ENCODE data around the gene CNTNAP2. TPM values are rescaled to one million over a fixed set of nuclear protein-coding genes. Genes with fewer than 3 reads are reported as not detected.

Gene CNTNAP2
- total RNA-seq, 4 donors from 2014 or later = not detected

- TF ChIP-seq, protein P1, sequence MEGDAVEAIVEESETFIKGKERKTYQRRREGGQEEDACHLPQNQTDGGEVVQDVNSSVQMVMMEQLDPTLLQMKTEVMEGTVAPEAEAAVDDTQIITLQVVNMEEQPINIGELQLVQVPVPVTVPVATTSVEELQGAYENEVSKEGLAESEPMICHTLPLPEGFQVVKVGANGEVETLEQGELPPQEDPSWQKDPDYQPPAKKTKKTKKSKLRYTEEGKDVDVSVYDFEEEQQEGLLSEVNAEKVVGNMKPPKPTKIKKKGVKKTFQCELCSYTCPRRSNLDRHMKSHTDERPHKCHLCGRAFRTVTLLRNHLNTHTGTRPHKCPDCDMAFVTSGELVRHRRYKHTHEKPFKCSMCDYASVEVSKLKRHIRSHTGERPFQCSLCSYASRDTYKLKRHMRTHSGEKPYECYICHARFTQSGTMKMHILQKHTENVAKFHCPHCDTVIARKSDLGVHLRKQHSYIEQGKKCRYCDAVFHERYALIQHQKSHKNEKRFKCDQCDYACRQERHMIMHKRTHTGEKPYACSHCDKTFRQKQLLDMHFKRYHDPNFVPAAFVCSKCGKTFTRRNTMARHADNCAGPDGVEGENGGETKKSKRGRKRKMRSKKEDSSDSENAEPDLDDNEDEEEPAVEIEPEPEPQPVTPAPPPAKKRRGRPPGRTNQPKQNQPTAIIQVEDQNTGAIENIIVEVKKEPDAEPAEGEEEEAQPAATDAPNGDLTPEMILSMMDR (IDR thresholded peaks at IDR 0.05 in 4 of 5, conservative IDR thresholded peaks at IDR 0.05 in 1 of 5) = no peak
- no peak for TF ChIP-seq POLR2A (IDR thresholded peaks at IDR 0.05)
- no peaks in the 10 kb centered on the region for H3K9me3 ChIP-seq
- H3K36me3 ChIP-seq = no peaks in the 10 kb centered on the region
- no peaks in the 10 kb centered on the region for H3K4me1 ChIP-seq
- ATAC-seq (no peak), DNase-seq (no peak)
- no peak overlapping the region for H3K27ac ChIP-seq
- intact Hi-C loops (cut with DNase I; ENCODE audit: low total_unique reads) = no loop called here
- in situ Hi-C loops (cut with MboI; ENCODE audit: low sequenced_read_pairs in 4 of 4) = no loop called here
- no peak overlapping the region for H3K4me3 ChIP-seq
- no peaks in the 10 kb centered on the region for H3K27me3 ChIP-seq
These were observed 1462.5 kb downstream of the CNTNAP2 start for GRCh38 chr7:147579148-147579547.

DNA sequence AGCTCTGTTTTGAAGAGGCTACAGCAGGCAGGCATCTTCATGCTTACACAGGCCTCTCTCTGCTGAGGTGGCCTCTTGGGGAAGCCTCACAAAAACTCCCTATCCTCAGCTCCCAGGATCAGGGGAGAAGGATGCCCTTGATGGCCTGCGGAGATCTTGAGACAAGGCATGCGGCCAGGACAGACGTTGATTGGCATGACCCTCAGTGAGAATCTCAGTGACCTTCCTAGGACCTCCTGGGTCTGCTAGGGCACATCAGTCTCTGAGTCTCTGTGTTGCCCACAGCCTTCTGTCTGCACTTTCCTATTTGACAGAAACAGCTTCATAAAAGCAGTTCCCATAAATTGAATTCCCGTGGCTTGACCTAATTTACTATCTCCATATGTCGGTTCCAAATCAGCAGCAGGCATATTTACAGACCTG is 1468.2 kb downstream of the CNTNAP2 start:
- no peak overlapping the region for H3K27ac ChIP-seq
- in situ Hi-C loops (cut with MboI; ENCODE audit: low sequenced_read_pairs in 4 of 4) (no loop called here), intact Hi-C loops (cut with DNase I; ENCODE audit: low total_unique reads) (no loop called here)
- no peaks in the 10 kb centered on the region for H3K36me3 ChIP-seq
- ATAC-seq (no peak), DNase-seq (no peak)
- H3K4me1 ChIP-seq = no peaks in the 10 kb centered on the region
- no peaks in the 10 kb centered on the region for H3K27me3 ChIP-seq
- no peak overlapping the region for H3K4me3 ChIP-seq
- H3K9me3 ChIP-seq = no peaks in the 10 kb centered on the region
- TF ChIP-seq POLR2A (IDR thresholded peaks at IDR 0.05) = no peak
- TF ChIP-seq, protein P1 (IDR thresholded peaks at IDR 0.05 in 4 of 5, conservative IDR thresholded peaks at IDR 0.05 in 1 of 5) = no peak

DNA sequence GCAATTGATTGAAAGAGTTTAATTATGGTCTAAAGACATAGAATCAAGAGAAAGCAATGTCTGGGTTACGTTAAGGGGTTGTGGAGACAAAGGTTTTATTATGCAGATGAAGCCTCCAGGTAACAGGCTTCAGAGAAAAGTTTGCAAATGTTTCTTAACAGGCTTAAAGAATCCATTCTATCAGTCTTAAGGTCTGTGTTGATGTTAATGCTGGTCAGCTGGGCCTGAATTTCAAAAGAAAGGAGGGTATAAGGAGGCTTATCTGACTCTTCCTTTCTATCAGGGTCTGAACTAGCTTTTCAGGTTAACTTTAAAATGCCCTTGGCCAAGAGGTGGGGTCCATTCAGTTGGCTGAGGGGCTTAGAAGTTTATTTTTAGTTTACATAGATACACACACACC is 1469.5 kb downstream of the CNTNAP2 start:
- H3K4me1 ChIP-seq = no peaks in the 10 kb centered on the region
- no peak overlapping the region for H3K4me3 ChIP-seq
- H3K27me3 ChIP-seq = no peaks in the 10 kb centered on the region
- H3K36me3 ChIP-seq = no peaks in the 10 kb centered on the region
- H3K9me3 ChIP-seq = no peaks in the 10 kb centered on the region
- ATAC-seq (no peak), DNase-seq (no peak)
- intact Hi-C loops (cut with DNase I; ENCODE audit: low total_unique reads) = no loop called here
- H3K27ac ChIP-seq = no peak overlapping the region
- TF ChIP-seq, protein P1 (IDR thresholded peaks at IDR 0.05 in 4 of 5, conservative IDR thresholded peaks at IDR 0.05 in 1 of 5) = no peak
- TF ChIP-seq POLR2A (IDR thresholded peaks at IDR 0.05) = no peak
- in situ Hi-C loops (cut with MboI; ENCODE audit: low sequenced_read_pairs in 4 of 4) = no loop called here

DNA sequence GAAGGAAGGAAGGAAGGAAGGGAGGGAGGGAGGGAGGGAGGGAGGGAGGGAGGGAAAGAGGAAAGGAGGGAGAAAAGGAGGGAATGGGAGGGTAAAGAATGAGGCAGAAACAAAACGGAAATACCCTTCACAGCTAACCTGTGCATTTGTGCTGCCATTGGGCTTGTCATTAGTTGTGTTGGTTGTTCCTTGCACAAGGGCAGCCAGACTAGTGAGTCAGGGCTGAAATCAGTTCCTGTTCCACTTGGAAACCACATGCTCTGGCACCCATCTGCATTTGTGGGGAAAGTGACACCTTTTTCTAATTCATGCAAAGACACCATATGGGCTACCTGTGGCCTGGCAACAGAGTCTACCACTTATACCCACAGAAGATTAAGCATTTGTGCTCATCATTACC is 1469.9 kb downstream of the CNTNAP2 start:
- H3K36me3 ChIP-seq = no peaks in the 10 kb centered on the region
- H3K9me3 ChIP-seq = no peaks in the 10 kb centered on the region
- intact Hi-C loops (cut with DNase I; ENCODE audit: low total_unique reads) = no loop called here
- no peak overlapping the region for H3K27ac ChIP-seq
- ATAC-seq (no peak), DNase-seq (no peak)
- no peaks in the 10 kb centered on the region for H3K27me3 ChIP-seq
- no peak overlapping the region for H3K4me3 ChIP-seq
- TF ChIP-seq POLR2A (IDR thresholded peaks at IDR 0.05) = no peak
- in situ Hi-C loops (cut with MboI; ENCODE audit: low sequenced_read_pairs in 4 of 4) = no loop called here
- no peaks in the 10 kb centered on the region for H3K4me1 ChIP-seq

DNA sequence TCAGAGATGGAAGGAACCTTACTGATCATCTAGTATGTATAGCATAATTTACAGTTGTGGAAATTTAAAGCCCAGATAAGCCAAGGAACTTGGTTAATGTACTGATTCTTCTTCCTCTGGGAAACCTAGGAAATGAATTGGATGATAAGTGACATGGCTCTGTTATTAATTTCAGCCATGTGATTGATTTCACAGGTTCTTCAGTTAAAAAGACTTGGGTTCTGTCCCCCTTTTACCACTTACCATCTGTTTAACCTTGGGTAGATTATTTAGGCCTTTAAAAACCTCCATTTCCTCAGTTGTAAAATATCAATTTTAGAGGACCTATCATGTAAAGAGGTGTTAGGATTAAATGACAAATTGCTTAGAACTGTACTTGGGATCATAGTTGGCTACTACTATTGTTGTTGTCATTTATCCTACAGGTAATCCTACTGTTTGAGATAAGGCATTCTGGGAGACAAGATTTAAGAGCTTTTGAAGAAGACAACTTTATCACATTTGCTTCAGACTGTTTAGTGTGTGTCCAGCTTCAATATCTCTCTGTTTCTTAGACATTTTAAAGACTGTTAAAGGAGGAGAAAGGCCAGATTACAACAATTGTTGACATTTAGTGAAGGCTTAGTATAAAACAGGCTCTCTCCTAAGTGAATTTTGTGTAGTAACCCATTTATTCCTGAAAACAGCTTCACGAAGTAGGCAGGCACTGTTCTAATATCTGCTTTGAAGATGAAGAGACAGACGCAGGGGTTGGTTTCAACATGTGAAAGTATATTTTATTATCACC is 1476.9 kb downstream of the CNTNAP2 start:
- Histone ChIP-seq H3K4me3 (no peak overlapping the region), H3K27me3 (no peaks in the 10 kb centered on the region), H3K27ac (no peak overlapping the region), H3K9me3 (no peaks in the 10 kb centered on the region), H3K4me1 (no peaks in the 10 kb centered on the region), H3K36me3 (no peaks in the 10 kb centered on the region)
- no peak for TF ChIP-seq POLR2A (IDR thresholded peaks at IDR 0.05)
- TF ChIP-seq, protein P1 (IDR thresholded peaks at IDR 0.05 in 4 of 5, conservative IDR thresholded peaks at IDR 0.05 in 1 of 5) = no peak
- intact Hi-C loops (cut with DNase I; ENCODE audit: low total_unique reads) = no loop called here
- DNase-seq (no peak), ATAC-seq (no peak)
- in situ Hi-C loops (cut with MboI; ENCODE audit: low sequenced_read_pairs in 4 of 4) = no loop called here

All from gastrocnemius medialis (tissue), 4 donors.